ENCODE results near the gene MMP3. TPM values are rescaled to one million over a fixed set of nuclear protein-coding genes. Genes with fewer than 3 reads are reported as not detected.

Gene MMP3
- total RNA-seq, 1 experiment from 2014 or later, result not detected

GRCh38 chr11:102819491-102819890 lies 23.9 kb downstream of the MMP3 start:
- Histone ChIP-seq H3K4me2 (0 out of 2 replicates have a peak overlapping the region, but pooled peaks have one; percentile 17), H3K4me3 (no peak overlapping the region), H3K9me3 (ENCODE audit: insufficient read depth, low read depth) (no peaks in the 10 kb centered on the region; the same call in 1 of the 2 replicates), H3K4me1 (replicated peaks; ENCODE audit: insufficient read depth) (no peaks in the 10 kb centered on the region), H3K27ac (no peak overlapping the region), H3K79me2 (ENCODE audit: low read depth) (no peaks in the 10 kb centered on the region), H3K9me2 (ENCODE audit: insufficient read depth) (no peaks in the 10 kb centered on the region), H3K36me3 (ENCODE audit: low read depth) (no peaks in the 10 kb centered on the region), H3F3A (ENCODE audit: insufficient read depth, low read depth) (no peaks in the 10 kb centered on the region), H3K27me3 (ENCODE audit: insufficient read depth, low read depth) (no peaks in the 10 kb centered on the region), H2AFZ (no peak overlapping the region), H4K20me1 (ENCODE audit: insufficient read depth) (no peaks in the 10 kb centered on the region)
- ChIA-PET POLR2A (ENCODE audit: unreplicated experiment) (no interaction called here), CTCF (interaction anchor here (1.3 kb wide), 1 partner anchor 9 kb away, joined by 3 read pairs; no protein-coding TSS in a partner anchor)
- intact Hi-C loops (cut with micrococcal nuclease; ENCODE audit: unreplicated experiment), result no loop called here
- DNase-seq, result no peak
- TF ChIP-seq, protein P1, sequence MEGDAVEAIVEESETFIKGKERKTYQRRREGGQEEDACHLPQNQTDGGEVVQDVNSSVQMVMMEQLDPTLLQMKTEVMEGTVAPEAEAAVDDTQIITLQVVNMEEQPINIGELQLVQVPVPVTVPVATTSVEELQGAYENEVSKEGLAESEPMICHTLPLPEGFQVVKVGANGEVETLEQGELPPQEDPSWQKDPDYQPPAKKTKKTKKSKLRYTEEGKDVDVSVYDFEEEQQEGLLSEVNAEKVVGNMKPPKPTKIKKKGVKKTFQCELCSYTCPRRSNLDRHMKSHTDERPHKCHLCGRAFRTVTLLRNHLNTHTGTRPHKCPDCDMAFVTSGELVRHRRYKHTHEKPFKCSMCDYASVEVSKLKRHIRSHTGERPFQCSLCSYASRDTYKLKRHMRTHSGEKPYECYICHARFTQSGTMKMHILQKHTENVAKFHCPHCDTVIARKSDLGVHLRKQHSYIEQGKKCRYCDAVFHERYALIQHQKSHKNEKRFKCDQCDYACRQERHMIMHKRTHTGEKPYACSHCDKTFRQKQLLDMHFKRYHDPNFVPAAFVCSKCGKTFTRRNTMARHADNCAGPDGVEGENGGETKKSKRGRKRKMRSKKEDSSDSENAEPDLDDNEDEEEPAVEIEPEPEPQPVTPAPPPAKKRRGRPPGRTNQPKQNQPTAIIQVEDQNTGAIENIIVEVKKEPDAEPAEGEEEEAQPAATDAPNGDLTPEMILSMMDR (conservative IDR thresholded peaks at IDR 0.05), result no peak
- no peak for TF ChIP-seq EZH2 (IDR thresholded peaks at IDR 0.05; ENCODE audit: low read depth)
- BruUV-seq (replicated peaks), result no TSS peak

GRCh38 chr11:102813484-102813883 lies 29.9 kb downstream of the MMP3 start:
- ChIA-PET POLR2A (ENCODE audit: unreplicated experiment) (no interaction called here), CTCF (no interaction called here)
- Histone ChIP-seq H3K36me3 (ENCODE audit: low read depth) (no peaks in the 10 kb centered on the region), H3K9me3 (ENCODE audit: insufficient read depth, low read depth) (no peaks in the 10 kb centered on the region; the same call in 1 of the 2 replicates), H3K4me2 (no peak overlapping the region), H3K27ac (no peak overlapping the region), H2AFZ (no peak overlapping the region), H3K9me2 (ENCODE audit: insufficient read depth) (no peaks in the 10 kb centered on the region), H3K4me1 (replicated peaks; ENCODE audit: insufficient read depth) (no peaks in the 10 kb centered on the region), H3K79me2 (ENCODE audit: low read depth) (no peaks in the 10 kb centered on the region), H3K27me3 (ENCODE audit: insufficient read depth, low read depth) (no peaks in the 10 kb centered on the region), H4K20me1 (ENCODE audit: insufficient read depth) (no peaks in the 10 kb centered on the region), H3K4me3 (no peak overlapping the region), H3F3A (ENCODE audit: insufficient read depth, low read depth) (no peaks in the 10 kb centered on the region)
- no peak for DNase-seq
- no TSS peak for BruUV-seq (replicated peaks)
- TF ChIP-seq, protein P1 (conservative IDR thresholded peaks at IDR 0.05), result no peak
- no peak for TF ChIP-seq EZH2 (IDR thresholded peaks at IDR 0.05; ENCODE audit: low read depth)
- intact Hi-C loops (cut with micrococcal nuclease; ENCODE audit: unreplicated experiment), result loop anchor here (5.0 kb wide), 1 partner anchor 81 kb away; no protein-coding TSS in a partner anchor

DNA sequence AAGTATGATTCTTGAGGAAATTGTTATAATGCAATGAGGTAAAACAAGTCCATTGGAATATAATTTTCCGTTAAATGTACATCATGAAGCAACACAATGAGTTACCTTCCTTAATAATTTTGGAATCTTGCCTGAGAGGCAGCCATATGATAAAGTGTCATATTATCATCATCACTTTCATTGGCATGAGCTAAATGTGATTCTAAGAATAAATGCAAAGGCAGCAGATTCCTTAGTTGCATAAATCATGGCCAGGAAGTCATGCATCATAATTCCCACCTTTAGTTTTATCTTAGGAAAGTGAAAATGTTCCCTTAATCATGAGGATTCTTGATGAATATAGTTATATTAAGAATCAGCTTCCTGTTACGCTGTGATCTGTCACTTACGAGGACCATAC lies 31.2 kb downstream of the MMP3 start:
- H3K79me2 ChIP-seq (ENCODE audit: low read depth), result no peaks in the 10 kb centered on the region
- no peaks in the 10 kb centered on the region; the same call in 1 of the 2 replicates for H3K9me3 ChIP-seq (ENCODE audit: insufficient read depth, low read depth)
- H4K20me1 ChIP-seq (ENCODE audit: insufficient read depth), result no peaks in the 10 kb centered on the region
- H3K27me3 ChIP-seq (ENCODE audit: insufficient read depth, low read depth), result no peaks in the 10 kb centered on the region
- no peak overlapping the region for H2AFZ ChIP-seq
- no peak for DNase-seq
- TF ChIP-seq, protein P1 (conservative IDR thresholded peaks at IDR 0.05), result no peak
- no peak for TF ChIP-seq EZH2 (IDR thresholded peaks at IDR 0.05; ENCODE audit: low read depth)
- no peaks in the 10 kb centered on the region for H3F3A ChIP-seq (ENCODE audit: insufficient read depth, low read depth)
- H3K9me2 ChIP-seq (ENCODE audit: insufficient read depth), result no peaks in the 10 kb centered on the region
- no peaks in the 10 kb centered on the region for H3K4me1 ChIP-seq (replicated peaks; ENCODE audit: insufficient read depth)
- no peaks in the 10 kb centered on the region for H3K36me3 ChIP-seq (ENCODE audit: low read depth)
- no peak overlapping the region for H3K4me3 ChIP-seq
- no peak overlapping the region for H3K4me2 ChIP-seq
- intact Hi-C loops (cut with micrococcal nuclease; ENCODE audit: unreplicated experiment), result loop anchor here (5.0 kb wide), 1 partner anchor 80 kb away; no protein-coding TSS in a partner anchor
- ChIA-PET POLR2A (ENCODE audit: unreplicated experiment) (no interaction called here), CTCF (no interaction called here)
- BruUV-seq (replicated peaks), result no TSS peak
- H3K27ac ChIP-seq, result no peak overlapping the region

All from PC-9 (cell line).